UCSD-AML1 (cell line): ENCODE results near the gene LSM2.
"Not testable (repeated sequence)": the region's sequence is repeated elsewhere in the genome, so short reads cannot be mapped to it uniquely, and the experiment has no call there.

Experiments
- DNase-seq: peaks from one replicate; lab custom pipeline; 2025; ENCODE audit not compliant: unreplicated experiment; lab: John Stamatoyannopoulos, UW

The LSM2 gene

DNA sequence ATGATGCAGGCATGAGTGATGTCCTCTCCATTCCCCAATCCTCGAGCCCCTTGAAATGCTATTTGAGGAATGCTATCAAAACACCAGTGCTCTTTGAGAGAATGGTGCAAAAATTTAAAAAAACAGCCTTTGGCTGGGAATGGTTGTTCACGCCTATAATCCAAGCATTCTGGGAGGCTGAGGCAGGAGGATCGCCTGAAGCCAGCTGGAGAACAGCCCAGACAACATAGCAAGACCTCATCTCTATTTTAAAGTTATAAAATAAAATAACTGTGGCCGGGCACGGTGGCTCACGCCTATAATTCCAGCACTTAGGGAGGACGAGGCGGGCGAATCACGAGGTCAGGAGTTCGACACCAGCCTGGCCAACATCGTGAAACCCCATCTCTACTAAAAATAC is 7.0 kb downstream of the LSM2 start:
- DNase-seq = no peak

DNA sequence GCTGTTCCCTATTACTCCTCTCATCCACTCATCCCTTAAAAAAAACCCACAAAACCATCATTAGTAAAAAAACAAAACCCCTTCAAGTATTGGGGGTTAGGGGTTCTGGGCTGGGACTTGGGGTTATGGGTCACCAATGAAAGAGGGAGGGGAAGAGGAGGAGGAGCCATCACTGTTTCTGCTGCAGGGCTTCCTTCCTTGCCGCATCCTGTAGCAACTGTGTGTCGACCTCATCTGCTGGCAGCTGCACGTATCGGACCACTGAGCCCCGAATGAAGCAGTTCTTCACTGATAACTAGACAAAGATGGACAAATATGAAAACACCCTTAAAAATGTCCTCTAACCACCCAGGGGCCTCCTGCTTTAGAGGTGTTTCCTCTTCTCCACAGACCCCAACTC is 9.2 kb downstream of the LSM2 start:
- no peak for DNase-seq

DNA sequence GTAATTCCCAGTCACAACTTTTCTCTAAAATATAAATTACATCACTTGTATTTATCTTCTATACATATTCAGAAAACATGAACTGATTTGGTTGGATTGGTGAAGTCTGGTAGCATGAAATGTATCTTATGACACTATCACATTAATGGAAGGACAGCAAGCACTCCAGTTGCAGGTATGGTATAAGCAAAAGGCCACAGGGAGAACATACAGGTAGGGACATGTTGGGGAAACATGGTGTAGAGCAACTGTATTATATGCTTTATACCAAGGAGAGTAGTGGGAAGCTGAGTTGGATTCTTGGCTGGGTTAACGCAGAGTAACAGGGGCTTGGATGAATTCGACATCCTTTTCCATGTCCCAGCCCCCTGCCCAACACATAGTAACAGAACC is 9.8 kb downstream of the LSM2 start:
- DNase-seq = no peak

DNA sequence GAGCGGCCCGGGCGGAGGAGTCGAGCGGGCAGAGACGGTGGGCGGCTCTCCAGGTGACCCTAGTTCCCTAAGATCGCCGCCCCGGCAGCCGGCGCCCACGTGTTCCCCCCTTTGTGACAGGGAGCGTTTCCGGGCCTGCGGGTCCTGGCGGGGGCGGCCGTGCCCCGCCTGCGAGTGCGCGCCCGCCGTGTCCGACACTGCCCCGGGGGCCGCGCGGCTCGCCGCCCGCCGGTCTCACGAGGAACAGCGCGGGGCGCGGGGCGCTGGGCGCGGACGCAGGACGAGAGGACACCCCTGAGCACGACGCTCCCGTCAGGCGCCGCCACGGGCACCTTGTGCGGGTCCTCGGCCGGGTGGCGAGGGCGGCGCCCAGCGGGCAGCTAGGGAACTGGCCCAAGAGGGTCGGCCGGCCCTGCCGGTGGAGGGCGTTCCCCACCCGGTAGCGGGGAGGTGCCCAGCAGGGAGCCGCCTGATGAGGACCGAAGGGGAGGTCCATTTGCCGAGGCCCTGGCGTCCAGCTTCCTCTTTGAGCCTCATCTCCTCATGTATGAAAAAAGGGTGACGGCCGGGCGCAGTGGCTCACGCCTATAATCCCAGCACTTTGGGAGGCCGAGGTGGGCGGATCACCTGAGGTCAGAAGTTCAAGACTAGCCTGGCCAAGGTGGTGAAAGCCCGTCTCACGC is 11.0 kb downstream of the LSM2 start, which contains the start of gene VARS1:
VARS1 (minus strand) TSS at position 137 of the 683 bp plus-strand sequence. CDS start 535 bp downstream, outside the sequence.
- DNase-seq = peak; percentile 93

DNA sequence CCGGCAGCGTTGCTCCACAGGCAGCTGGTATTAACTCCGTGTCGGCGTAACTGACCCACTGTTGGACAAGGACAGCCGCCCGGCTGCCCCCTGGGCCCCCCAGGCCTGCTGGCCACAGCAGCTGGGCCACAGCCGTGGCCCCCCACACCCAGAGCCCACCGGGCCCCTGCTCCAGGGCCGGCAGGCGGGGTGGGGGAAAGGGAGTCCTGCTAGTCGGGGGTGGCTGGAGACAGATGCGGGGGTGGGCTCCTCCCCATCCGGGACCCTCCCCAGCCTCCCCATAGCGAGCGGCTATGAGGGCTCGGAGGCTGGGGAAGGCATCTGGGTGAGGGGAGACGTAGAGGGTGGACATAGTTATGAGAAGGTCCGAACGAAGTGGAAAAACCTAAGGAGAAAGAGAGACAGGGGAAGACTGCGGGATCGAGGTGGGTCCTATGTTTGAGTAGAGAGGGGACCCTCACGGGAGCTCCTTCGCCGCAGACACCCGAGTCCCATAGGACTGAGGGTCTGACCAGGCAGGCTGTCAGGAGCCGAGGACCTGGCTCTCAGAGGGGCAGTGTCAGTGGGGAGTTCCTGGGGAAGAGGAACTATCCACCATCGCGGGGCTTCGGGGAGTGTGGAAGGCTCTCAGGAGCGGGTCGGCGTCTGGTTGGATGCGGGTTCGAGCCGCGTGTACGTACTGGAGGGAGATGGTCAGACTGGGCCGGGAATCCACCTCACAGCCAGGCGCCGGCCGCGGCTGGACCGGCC is 11.7 kb downstream of the LSM2 start:
- DNase-seq = no peak

DNA sequence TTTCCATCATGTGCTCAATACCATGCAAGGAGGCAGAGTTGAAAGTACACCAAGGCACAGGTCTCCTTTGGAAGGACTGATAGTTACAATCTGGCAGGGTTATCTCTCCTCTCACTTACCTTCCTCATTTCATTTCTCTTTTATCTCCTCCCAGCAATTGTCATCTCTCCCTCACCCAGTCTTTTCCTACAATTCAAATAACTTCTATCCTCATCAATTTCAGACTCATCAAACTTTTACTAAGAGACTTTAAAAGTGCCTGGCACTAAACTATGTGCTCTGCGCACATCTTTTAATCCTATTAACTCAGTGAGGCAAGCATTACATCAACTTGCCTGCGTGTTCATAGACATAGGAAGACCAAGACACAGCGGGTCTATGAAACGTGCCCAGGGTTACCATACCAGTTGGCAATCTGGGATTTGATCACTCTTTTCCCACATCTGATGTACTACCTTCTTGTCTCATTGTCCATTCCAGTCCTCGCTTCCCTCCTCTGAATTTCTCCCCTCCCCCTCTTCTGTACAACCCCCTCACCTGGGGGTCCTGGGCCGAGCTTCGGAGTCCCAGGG is 12.4 kb downstream of the LSM2 start:
- DNase-seq = no peak

DNA sequence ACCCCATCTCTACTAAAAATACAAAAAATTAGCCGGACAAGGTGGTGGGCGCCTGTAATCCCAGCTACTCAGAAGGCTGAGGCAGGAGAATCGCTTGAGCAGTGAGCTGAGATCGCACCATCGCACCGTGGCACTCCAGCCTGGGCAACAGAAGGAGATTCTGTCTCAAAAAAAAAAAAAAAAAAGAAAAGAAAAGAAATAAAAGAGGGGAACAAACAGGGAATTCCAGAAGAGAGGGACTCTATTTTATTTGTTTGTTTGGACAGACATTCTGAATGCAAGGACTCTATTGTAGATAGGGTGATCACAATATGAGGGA is 12.9 kb downstream of the LSM2 start:
- not testable (repeated sequence) for DNase-seq

DNA sequence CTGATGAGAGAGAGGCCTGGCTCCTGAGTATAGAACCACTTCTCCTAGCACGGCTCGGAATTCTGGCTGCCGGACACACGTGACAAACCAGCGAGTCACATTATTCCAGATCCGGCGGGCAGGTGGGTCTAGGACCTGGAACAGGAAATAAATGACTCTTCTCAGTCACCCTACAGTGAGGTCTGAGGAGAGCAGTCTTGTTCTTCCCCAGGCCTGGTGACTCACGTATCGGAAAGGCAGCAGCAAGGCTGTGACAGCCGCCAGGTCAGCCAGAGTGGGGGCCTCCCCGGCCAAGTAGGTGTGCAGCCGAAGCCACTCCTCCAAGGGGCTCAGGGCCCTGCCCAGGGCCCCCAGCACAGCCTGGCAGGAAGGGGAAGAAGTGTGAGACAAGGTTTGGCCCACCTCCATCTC is 14.0 kb downstream of the LSM2 start:
- no peak for DNase-seq

DNA sequence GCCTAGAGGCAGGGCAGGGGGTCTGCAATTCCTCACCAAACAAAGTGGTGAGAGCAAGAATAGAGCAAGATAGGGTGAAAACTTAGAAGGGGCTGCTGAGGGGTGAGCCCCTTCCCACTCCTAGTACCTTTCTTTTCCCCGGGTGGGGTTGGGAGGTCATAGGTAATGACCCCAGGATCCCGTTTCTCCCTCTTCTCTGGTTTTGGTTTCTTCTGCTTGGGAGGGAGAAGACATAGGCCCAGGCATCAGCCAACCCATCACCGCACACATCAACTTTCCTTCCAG is 14.7 kb downstream of the LSM2 start:
- no peak for DNase-seq

DNA sequence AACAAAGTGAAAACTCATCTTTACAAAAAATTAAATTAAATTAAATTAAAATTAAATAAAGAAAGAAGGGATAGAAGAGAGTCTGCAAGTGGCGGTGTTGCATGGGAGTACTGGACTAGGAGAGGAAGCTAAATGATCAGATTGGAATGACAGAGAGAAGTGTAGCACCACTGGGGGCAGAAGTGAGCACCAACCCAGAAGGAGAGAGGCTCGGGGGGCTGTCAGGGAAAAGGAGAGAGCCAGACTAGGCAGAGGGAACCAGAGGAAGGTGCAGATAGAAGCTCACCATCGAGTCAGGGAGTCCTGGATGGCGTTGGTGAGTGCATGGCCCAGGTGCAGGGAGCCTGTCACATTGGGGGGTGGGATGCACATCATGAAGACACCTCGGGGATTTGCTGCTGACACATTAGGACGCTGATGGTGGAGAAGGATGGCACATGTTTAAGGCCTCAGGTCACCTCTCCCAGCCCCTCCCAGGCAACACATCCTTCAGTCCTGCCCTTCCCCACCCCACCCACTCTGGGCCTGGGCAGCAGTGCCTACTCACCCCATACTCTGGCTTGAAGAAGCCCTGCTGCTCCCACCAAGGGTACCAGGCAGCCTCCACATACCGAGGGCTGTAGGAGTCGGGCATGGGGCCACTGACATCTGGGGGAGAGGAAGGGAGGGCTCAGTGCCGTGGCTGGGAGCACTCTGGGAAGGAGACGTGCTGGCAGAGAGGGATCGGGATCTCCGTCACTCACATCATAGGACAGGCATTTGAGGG is 15.3 kb downstream of the LSM2 start:
- DNase-seq = no peak

DNA sequence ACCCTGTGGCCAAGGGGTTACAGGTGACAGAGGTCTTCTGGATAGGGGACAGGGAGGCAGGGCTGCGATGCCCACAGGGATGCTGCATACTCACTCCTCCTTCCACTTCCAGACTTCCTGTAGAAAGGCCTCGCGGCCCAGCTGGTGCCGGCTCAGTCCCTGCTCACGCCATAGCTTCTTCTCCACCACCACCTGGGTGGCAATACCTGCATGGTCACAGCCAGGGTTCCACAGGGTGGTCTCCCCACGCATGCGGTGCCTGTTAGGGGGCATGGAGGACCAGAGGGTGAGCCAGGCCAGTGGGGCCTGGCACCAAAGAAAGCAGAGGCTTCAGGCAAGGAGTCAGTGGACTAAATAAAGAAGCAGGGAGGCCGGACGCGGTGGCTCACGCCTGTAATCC is 21.3 kb downstream of the LSM2 start:
- DNase-seq = no peak

DNA sequence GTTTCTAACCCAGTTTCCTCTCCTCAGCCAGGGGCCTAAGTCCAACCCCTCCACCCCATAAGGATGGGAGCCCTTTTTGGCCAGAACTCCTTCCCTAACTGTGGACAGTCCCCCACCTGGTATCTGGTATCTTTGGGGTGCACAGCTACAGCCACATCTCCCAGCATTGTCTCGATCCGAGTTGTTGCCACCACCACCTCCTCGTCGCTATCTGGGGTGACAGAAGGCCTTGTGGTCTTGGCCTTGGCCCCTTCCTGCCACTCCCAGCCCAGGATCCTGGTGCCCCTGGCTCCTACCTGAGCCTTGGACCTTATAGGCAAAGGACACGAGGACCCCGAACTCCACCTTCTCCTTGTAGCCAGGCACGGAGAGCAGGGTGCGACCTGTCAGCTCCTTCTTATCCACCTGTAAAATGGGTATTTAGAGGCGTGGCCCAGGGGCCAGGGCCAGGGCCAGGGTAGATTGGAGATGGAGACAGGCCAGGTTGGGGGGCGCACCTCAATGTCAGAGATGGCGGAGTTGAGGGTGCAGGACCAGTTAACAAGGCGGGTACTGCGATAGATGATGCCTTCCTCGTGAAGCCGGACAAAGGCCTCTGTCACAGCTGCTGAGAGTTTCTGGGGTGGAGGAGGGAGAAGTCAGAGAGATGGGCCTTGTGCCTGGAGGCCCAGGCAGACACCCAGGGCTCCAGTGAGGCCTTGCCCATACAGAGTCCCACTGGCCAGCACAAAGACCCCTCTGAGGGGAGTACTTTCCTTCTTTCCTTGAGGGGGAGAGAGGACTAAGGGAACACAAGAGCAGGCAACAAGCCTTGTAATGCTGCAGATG is 22.5 kb downstream of the LSM2 start:
- no peak for DNase-seq

DNA sequence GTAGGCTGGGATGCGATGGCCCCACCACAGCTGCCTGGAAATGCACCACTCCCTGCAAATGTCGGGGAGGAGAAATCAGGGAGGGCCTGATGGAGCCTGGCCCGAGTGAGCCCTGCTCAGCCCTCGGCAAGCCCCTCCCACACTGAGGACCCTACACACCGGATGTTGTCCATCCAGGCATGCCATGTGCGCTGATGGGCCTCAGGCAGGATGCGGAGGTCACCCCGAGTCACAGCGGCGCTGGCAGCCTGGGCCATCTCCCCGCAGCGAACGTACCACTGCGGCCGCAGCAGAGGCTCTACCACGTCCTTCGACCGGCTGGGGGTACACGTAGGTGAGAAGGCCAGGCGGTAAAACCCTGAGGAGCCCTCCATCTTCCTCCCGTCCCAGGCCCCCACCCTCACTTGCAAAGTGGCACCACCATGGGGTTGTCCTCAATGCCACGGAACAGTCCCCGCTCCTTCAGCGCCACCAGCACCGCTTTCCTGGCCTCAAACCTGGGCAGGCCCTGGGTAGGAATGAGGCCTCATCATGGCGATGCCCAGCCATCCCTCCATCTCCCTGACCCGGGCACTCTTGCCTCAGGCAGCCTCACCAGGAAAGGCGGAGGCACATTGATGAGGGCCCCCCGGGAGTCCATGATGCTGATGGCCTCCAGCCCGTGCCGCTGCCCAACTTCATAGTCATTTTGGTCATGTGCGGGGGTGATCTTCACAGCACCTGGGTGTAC is 24.5 kb downstream of the LSM2 start:
- DNase-seq = no peak

DNA sequence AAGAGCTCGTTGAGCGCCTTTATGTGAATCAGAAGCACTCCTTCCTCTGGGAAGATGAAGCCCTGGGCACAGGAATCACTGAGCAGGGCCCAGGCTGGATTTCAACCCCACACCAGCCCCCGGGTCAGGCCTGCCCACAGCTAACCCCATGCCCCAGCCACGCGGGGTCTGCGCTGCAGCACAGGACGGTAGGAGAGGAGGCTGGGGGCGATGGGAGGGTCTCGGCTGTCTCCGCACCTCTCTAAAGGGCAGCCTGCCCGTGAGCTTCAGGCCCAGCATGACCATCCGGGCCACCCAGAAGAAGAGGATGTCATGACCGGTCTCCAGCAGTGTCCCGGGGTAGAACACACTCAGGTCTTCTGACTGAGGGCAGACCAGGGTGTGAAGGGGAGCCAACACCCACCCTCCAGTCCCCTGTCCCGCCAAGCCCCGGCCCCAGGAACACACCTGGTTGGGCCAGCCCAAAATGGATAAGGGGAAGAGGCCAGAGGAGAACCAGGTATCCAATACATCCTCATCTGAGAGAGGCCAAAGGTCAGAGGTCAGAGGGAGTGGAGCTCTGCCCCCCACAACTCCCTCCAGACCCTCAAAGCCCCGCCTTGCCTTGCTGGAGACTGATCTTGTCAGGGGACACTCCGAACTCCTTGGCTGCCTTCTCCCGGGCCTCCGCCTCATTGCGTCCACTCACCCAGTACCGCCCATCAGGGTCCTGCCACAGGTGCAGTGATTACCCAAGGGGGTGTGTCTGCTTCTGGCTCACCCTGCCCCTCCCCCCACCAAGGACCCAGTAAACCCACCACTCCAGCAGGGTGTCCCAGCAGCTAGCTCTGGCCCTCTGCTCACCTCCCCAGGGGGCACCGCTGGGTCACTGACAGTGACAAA is 25.3 kb downstream of the LSM2 start:
- DNase-seq = no peak

DNA sequence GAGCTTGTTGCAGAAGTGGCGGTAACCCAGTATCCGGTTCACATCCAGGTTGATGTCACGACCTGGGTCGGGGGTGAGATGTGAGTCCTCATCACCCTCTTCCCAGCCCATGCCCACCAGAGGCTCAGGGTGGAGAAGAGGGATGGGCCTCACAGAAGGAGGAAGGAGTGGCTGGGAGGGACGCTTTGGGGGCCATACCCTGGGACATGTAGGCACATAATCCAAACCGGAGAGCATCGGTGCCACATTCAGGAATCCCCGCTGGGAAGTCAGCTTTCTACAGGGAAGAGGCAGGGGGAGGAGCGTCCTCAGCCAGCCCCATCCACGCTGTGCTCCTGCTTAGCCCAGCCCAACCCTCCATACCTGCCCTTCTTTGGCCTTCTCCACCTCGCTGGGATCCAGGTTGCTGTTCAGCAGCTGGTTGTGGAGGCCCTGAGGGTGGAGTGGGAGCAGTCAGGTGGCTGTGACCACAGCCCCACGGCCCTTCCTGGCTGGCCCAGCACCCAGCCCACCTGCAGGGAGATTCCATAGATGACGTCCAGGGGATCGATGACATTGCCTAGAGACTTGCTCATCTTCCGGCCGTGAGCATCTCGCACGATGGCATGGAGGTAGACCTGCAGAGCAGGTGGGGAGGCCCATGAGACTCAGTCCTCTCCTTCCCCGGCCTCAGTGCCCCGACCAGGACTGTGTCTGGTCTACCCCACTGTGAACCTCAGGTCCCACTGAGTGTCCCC is 26.1 kb downstream of the LSM2 start:
- no peak for DNase-seq

DNA sequence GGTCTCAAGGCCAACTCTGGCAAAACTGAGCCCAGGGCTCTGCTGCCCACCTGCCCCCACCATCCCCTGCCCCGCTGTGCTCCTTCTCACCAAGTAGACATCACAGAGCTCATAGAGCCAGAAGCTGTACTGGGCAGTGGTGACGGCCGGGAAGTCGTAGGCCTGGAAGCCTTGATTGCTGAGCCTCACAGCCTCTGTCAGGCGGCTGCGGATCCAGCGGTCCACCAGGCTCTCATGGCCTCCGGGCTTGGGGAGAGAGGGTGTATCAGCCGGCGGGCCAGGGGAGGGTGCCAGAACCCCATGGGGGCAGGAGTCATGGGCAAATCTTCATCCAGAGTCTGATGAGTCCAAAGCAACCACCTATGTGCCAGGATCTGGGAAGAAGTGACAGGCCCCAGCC is 26.9 kb downstream of the LSM2 start:
- no peak for DNase-seq

DNA sequence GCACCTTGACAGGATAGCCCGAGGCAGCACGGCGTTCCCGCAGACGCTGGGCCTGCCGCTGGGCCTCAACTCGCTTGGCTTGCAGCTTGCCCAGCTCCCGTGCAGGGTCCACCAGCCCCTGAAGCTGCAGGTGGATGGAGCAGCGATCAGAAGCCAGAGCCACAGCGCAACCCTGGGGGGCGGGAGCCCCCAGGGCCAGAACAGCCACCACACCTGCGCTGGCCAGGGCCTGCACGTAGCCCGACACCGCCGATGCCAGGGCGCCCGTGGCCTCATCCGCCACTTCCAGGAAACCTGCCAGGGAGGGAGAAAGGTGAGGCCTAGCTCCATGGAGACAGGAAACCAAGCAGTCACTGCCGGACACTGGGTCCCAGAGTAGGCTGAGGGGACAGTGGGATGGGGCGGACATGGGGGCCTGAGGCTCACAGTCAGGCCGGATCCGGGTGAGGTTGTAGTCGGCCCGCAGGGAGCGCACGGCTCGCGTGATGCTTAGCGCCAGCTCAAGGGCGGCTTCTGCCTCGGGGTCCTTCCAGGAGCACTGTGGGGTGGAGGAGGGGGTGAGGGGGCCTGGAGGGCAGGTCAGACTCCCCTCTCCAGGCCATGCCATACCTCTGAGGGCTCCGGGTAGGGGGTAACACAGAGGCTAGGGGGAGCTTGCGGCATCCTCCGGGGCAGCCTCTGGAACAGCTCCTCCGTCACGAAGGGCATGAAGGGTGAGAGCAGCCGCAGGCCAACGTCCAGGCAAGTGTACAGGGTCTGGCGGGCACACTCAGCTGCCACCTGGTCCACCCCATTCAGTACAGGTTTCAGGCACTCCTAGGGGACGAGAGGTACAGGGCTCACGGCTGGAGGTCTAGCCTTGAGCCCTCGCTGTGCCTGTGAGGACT is 27.5 kb downstream of the LSM2 start:
- DNase-seq = no peak

DNA sequence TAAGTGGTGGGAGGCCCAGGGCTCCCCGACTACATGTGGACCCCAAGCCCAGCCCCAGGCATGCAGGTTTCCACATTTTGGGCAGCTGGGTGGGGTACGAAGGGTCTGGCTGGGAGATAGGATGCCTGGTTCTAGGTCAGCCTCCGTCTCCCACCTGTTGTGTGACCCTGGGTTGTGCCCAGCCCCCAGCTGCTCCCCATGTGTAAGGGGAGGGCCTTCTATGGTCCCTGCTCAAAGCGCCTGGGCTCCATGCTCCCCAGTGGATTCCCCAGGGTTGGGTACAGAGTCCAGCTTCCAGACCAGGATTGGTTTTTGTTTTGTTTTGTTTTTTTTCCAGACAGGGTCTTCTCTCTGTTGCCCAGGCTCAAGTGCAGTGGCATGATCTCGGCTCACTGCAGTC is 28.6 kb downstream of the LSM2 start:
- DNase-seq = no peak
